HEK293 (cell line): ENCODE data around the gene LBHD2.

ENCODE experiments used
- CTCF ChIP-seq: fragments of 450-650 bp; formaldehyde crosslinking; IDR thresholded peaks from 2 replicates; pipeline ENCODE4 v1.5.1; 2016; ENCODE audit warnings: missing biosample characterization, missing genetic modification characterization
- PATZ1 ChIP-seq: fragments of 450-650 bp; formaldehyde crosslinking; IDR thresholded peaks from 2 replicates; pipeline ENCODE4 v1.5.1; 2016; ENCODE audit warnings: missing biosample characterization, missing genetic modification characterization
- SP2 ChIP-seq: fragments of 450-650 bp; formaldehyde crosslinking; IDR thresholded peaks from 2 replicates; pipeline ENCODE4 v1.5.1; 2016; ENCODE audit warnings: missing biosample characterization, missing genetic modification characterization
- ZBTB1 ChIP-seq: fragments of 450-650 bp; formaldehyde crosslinking; IDR thresholded peaks from 2 replicates; pipeline ENCODE4 v1.5.1; 2016; ENCODE audit warnings: missing biosample characterization, missing genetic modification characterization
- ZBTB8A ChIP-seq: fragments of 450-650 bp; formaldehyde crosslinking; IDR thresholded peaks from 2 replicates; pipeline ENCODE4 v1.5.1; 2016; ENCODE audit warnings: missing biosample characterization, missing genetic modification characterization
- ZNF138 ChIP-seq: fragments of 450-650 bp; formaldehyde crosslinking; IDR thresholded peaks from 2 replicates; pipeline ENCODE4 v1.5.1; 2016; ENCODE audit warnings: missing biosample characterization, missing genetic modification characterization, borderline replicate concordance
- ZNF416 ChIP-seq: fragments of 450-650 bp; formaldehyde crosslinking; IDR thresholded peaks from 2 replicates; pipeline ENCODE4 v1.5.1; 2016; ENCODE audit warnings: missing biosample characterization, missing genetic modification characterization
- ZNF501 ChIP-seq: fragments of 450-650 bp; formaldehyde crosslinking; IDR thresholded peaks from 2 replicates; pipeline ENCODE4 v1.5.1; 2016; ENCODE audit warnings: missing biosample characterization, missing genetic modification characterization
- ZNF658 ChIP-seq: fragments of 450-650 bp; formaldehyde crosslinking; IDR thresholded peaks from 2 replicates; pipeline ENCODE4; 2016; ENCODE audit warnings: missing biosample characterization, missing genetic modification characterization
- TF ChIP-seq, protein P1 (sequence below): fragments of 450-650 bp; formaldehyde crosslinking; conservative IDR thresholded peaks from 2 replicates; pipeline ENCODE4 v1.5.1; 2016; ENCODE audit warnings: low read depth, missing biosample characterization, missing genetic modification characterization
- TF ChIP-seq, protein P2 (sequence below): fragments of 450-650 bp; formaldehyde crosslinking; conservative IDR thresholded peaks from 2 replicates; pipeline ENCODE4 v1.5.1; 2016; ENCODE audit warnings: low read depth, missing biosample characterization, missing genetic modification characterization

DNA sequence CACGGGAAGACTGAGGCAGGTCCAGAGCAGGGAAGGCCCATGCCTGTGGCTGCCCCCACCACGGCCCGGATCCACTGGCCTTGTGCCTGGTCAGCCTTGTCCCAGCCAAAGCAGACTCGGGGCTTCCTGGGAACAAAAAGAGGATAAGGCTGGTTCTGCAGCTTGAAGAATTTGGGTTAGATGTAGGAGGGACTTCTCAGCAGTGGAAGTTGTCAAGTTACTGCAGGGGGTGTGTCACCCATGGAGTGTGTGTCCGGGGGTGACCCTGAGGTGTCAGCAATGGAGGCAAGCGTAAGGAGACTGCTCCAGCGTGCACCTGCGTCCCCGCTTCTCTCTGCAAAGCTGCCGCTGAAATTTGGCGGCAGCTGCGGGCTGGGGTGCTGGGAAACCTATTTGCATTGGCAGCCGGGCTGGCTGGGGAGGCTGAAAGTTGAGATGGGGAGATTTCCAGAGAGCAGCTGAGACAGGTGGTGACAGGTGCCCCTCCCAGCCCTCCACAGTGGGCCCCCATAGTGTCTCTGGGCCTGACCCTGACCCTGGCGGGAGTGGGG lies 26.7 kb downstream of the LBHD2 start:
- TF ChIP-seq ZBTB8A (tag by site-specific recombination) (no peak), CTCF (no peak), ZNF416 (tag by site-specific recombination) (no peak), ZNF138 (tag by site-specific recombination) (no peak), PATZ1 (tag by site-specific recombination) (no peak), ZNF501 (tag by site-specific recombination) (no peak), SP2 (tag by site-specific recombination) (no peak), ZBTB1 (tag by site-specific recombination) (no peak), ZNF658 (tag by site-specific recombination) (no peak)
- TF ChIP-seq, protein P1, sequence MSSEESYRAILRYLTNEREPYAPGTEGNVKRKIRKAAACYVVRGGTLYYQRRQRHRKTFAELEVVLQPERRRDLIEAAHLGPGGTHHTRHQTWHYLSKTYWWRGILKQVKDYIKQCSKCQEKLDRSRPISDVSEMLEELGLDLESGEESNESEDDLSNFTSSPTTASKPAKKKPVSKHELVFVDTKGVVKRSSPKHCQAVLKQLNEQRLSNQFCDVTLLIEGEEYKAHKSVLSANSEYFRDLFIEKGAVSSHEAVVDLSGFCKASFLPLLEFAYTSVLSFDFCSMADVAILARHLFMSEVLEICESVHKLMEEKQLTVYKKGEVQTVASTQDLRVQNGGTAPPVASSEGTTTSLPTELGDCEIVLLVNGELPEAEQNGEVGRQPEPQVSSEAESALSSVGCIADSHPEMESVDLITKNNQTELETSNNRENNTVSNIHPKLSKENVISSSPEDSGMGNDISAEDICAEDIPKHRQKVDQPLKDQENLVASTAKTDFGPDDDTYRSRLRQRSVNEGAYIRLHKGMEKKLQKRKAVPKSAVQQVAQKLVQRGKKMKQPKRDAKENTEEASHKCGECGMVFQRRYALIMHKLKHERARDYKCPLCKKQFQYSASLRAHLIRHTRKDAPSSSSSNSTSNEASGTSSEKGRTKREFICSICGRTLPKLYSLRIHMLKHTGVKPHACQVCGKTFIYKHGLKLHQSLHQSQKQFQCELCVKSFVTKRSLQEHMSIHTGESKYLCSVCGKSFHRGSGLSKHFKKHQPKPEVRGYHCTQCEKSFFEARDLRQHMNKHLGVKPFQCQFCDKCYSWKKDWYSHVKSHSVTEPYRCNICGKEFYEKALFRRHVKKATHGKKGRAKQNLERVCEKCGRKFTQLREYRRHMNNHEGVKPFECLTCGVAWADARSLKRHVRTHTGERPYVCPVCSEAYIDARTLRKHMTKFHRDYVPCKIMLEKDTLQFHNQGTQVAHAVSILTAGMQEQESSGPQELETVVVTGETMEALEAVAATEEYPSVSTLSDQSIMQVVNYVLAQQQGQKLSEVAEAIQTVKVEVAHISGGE (tag by site-specific recombination), result no peak
- TF ChIP-seq, protein P2, sequence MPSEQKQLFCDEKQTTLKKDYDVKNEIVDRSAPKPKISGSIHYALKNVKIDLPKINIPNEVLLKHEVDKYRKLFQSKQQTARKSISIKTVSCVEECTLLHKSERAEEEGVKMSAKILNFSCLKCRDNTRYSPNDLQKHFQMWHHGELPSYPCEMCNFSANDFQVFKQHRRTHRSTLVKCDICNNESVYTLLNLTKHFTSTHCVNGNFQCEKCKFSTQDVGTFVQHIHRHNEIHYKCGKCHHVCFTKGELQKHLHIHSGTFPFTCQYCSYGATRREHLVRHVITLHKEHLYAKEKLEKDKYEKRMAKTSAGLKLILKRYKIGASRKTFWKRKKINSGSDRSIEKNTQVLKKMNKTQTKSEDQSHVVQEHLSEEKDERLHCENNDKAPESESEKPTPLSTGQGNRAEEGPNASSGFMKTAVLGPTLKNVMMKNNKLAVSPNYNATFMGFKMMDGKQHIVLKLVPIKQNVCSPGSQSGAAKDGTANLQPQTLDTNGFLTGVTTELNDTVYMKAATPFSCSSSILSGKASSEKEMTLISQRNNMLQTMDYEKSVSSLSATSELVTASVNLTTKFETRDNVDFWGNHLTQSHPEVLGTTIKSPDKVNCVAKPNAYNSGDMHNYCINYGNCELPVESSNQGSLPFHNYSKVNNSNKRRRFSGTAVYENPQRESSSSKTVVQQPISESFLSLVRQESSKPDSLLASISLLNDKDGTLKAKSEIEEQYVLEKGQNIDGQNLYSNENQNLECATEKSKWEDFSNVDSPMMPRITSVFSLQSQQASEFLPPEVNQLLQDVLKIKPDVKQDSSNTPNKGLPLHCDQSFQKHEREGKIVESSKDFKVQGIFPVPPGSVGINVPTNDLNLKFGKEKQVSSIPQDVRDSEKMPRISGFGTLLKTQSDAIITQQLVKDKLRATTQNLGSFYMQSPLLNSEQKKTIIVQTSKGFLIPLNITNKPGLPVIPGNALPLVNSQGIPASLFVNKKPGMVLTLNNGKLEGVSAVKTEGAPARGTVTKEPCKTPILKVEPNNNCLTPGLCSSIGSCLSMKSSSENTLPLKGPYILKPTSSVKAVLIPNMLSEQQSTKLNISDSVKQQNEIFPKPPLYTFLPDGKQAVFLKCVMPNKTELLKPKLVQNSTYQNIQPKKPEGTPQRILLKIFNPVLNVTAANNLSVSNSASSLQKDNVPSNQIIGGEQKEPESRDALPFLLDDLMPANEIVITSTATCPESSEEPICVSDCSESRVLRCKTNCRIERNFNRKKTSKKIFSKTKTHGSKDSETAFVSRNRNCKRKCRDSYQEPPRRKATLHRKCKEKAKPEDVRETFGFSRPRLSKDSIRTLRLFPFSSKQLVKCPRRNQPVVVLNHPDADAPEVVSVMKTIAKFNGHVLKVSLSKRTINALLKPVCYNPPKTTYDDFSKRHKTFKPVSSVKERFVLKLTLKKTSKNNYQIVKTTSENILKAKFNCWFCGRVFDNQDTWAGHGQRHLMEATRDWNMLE, result no peak
